Measurements from ENCODE around the gene KCNG4. TPM values are rescaled to one million over a fixed set of nuclear protein-coding genes. Genes with fewer than 3 reads are reported as not detected.
"Not testable (repeated sequence)": the region's sequence is repeated elsewhere in the genome, so short reads cannot be mapped to it uniquely, and the experiment has no call there.

The KCNG4 gene
- total RNA-seq, 2 donors from 2014 or later, result not detected

- Histone ChIP-seq H3K36me3 (no peaks in the 10 kb centered on the region), H3K4me1 (ENCODE audit: control insufficient read depth in 1 of 2, low read depth in 2 of 2) (no peaks in the 10 kb centered on the region), H3K27ac (no peak overlapping the region), H3K4me3 (no peak overlapping the region), H3K9me3 (no peaks in the 10 kb centered on the region), H3K27me3 (replicated peaks; ENCODE audit: insufficient read depth) (no peaks in the 10 kb centered on the region)
- no peak for DNase-seq (ENCODE audit: low spot score)
- no peak for ATAC-seq (ENCODE audit: insufficient number of reproducible peaks, low FRiP score, low read depth)
- no peak for TF ChIP-seq CTCF (IDR thresholded peaks at IDR 0.05)
These were observed 33.7 kb downstream of the KCNG4 start for GRCh38 chr16:84205976-84206691.

- H3K27me3 ChIP-seq (replicated peaks; ENCODE audit: insufficient read depth); H3K27ac ChIP-seq; H3K36me3 ChIP-seq; H3K4me3 ChIP-seq; H3K9me3 ChIP-seq; H3K4me1 ChIP-seq (ENCODE audit: control insufficient read depth in 1 of 2, low read depth in 2 of 2); ATAC-seq (ENCODE audit: insufficient number of reproducible peaks, low FRiP score, low read depth); DNase-seq (ENCODE audit: low spot score): not testable (repeated sequence)
These were observed 34.7 kb downstream of the KCNG4 start for GRCh38 chr16:84205123-84205522.

GRCh38 chr16:84204551-84204950 is 35.3 kb downstream of the KCNG4 start:
- DNase-seq (ENCODE audit: low spot score); ATAC-seq (ENCODE audit: insufficient number of reproducible peaks, low FRiP score, low read depth); H3K36me3 ChIP-seq; H3K4me3 ChIP-seq; H3K9me3 ChIP-seq; H3K27me3 ChIP-seq (replicated peaks; ENCODE audit: insufficient read depth); H3K4me1 ChIP-seq (ENCODE audit: control insufficient read depth in 1 of 2, low read depth in 2 of 2); H3K27ac ChIP-seq: not testable (repeated sequence)

GRCh38 chr16:84199861-84200260 is 40.0 kb downstream of the KCNG4 start:
- DNase-seq (ENCODE audit: low spot score), result no peak
- TF ChIP-seq CTCF (IDR thresholded peaks at IDR 0.05), result no peak
- Histone ChIP-seq H3K4me1 (ENCODE audit: control insufficient read depth in 1 of 2, low read depth in 2 of 2) (no peaks in the 10 kb centered on the region), H3K4me3 (no peak overlapping the region), H3K9me3 (no peaks in the 10 kb centered on the region), H3K27ac (no peak overlapping the region), H3K36me3 (no peaks in the 10 kb centered on the region), H3K27me3 (replicated peaks; ENCODE audit: insufficient read depth) (no peaks in the 10 kb centered on the region)
- no peak for ATAC-seq (ENCODE audit: insufficient number of reproducible peaks, low FRiP score, low read depth)

GRCh38 chr16:84199097-84199496 is 40.7 kb downstream of the KCNG4 start:
- TF ChIP-seq CTCF (IDR thresholded peaks at IDR 0.05), result no peak
- DNase-seq (ENCODE audit: low spot score), result no peak
- Histone ChIP-seq H3K27me3 (replicated peaks; ENCODE audit: insufficient read depth) (no peaks in the 10 kb centered on the region), H3K4me1 (ENCODE audit: control insufficient read depth in 1 of 2, low read depth in 2 of 2) (no peaks in the 10 kb centered on the region), H3K9me3 (no peaks in the 10 kb centered on the region), H3K4me3 (no peak overlapping the region), H3K36me3 (no peaks in the 10 kb centered on the region), H3K27ac (no peak overlapping the region)
- ATAC-seq (ENCODE audit: insufficient number of reproducible peaks, low FRiP score, low read depth), result no peak

- no peak for ATAC-seq (ENCODE audit: insufficient number of reproducible peaks, low FRiP score, low read depth)
- Histone ChIP-seq H3K4me3 (no peak overlapping the region), H3K36me3 (no peaks in the 10 kb centered on the region), H3K27me3 (replicated peaks; ENCODE audit: insufficient read depth) (no peaks in the 10 kb centered on the region), H3K27ac (no peak overlapping the region), H3K4me1 (ENCODE audit: control insufficient read depth in 1 of 2, low read depth in 2 of 2) (no peaks in the 10 kb centered on the region), H3K9me3 (no peaks in the 10 kb centered on the region)
- TF ChIP-seq CTCF (IDR thresholded peaks at IDR 0.05), result no peak
- no peak for DNase-seq (ENCODE audit: low spot score)
These were observed 41.4 kb downstream of the KCNG4 start for GRCh38 chr16:84198401-84198800.
